ENCODE data around the gene RAD17. TPM values are rescaled to one million over a fixed set of nuclear protein-coding genes. Genes with fewer than 3 reads are reported as not detected.

RAD17 gene
- total and polyA plus RNA-seq, 2 of the 8 experiments (the other 6 are each of a cell fraction or from before 2014, with no cell fraction given): 12.9 to 28.1 TPM

DNA sequence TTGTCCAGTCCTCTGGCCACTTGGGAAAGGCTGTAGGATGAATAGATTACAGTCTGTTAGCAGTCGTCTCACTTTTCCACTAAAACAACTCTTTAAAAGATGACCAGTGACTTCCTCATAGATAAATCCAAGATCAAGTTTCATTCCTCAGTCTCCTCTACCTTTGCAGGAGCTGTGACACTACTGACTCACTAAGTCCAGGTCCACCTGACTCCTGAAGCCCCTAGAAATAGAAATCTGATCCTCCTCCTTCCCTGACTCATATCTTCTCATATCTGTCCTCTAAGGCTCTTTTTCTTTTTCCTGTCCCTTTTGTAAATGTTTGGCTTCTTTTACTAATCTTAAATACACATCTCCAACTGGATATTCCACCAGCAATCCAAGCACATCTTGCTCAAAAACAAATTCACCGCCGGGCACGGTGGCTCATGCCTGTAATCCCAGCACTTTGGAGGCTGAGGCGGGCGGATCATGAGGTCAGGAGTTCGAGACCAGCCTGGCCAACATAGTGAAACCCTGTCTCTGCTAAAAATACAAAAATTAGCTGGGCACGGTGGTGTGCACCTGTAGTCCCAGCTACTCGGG, 39.6 kb upstream of the RAD17 start:
- Histone ChIP-seq H4K20me1 (replicated peaks in 1 of 2; ENCODE audit: control insufficient read depth in 1 of 2, insufficient read depth in 2 of 2, low read length in 2 of 2) (no peaks in the 10 kb centered on the region), H3K79me1 (ENCODE audit: low read depth, low read length) (no peaks in the 10 kb centered on the region), H2AK5ac (ENCODE audit: low read depth, low read length) (no peak overlapping the region), H3K9ac (replicated peaks in 1 of 4; ENCODE audit: extremely low read depth in 1 of 4, low read depth in 3 of 4, low read length in 3 of 4) (no peak overlapping the region), H3K23ac (ENCODE audit: insufficient read length) (no peak overlapping the region), H4K91ac (replicated peaks; ENCODE audit: insufficient read length, low read length) (no peak overlapping the region), H3K18ac (ENCODE audit: extremely low read depth, low read length) (no peak overlapping the region), H3K14ac (ENCODE audit: insufficient read length) (no peak overlapping the region), H3K79me2 (ENCODE audit: control insufficient read depth in 1 of 2, insufficient read depth in 2 of 2, low read length in 2 of 2) (no peaks in the 10 kb centered on the region), H2AFZ (ENCODE audit: low read length) (no peak overlapping the region), H2BK12ac (ENCODE audit: low read depth, low read length) (no peak overlapping the region), H3K27me3 (replicated peaks in 1 of 4; ENCODE audit: control insufficient read depth in 3 of 4, extremely low read depth in 1 of 4, insufficient read depth in 3 of 4, low read length in 3 of 4) (no peaks in the 10 kb centered on the region), H4K8ac (ENCODE audit: extremely low read depth, insufficient read depth, low read length) (no peak overlapping the region), H3K4ac (replicated peaks; ENCODE audit: insufficient read length, low read depth, low read length) (no peak overlapping the region), H3K4me2 (ENCODE audit: insufficient read depth in 1 of 2, low read depth in 2 of 2, low read length in 2 of 2) (no peak overlapping the region), H2BK120ac (replicated peaks; ENCODE audit: low read depth, low read length) (no peak overlapping the region), H3K36me3 (ENCODE audit: control insufficient read depth in 2 of 4, insufficient read depth in 4 of 4, low read length in 3 of 4) (no peaks in the 10 kb centered on the region), H3K27ac (ENCODE audit: low read depth, low read length) (no peak overlapping the region), H3K23me2 (ENCODE audit: low read depth, low read length) (no peaks in the 10 kb centered on the region), H3K4me1 (replicated peaks in 1 of 4; ENCODE audit: control insufficient read depth in 3 of 4, insufficient read depth in 4 of 4, low read length in 3 of 4) (peaks cover 0 to 2% (median 0%) of the 10 kb centered on the region in 4 experiments; a peak in 3 of 7 replicates), H2BK5ac (ENCODE audit: low read depth, low read length) (no peak overlapping the region), H2BK20ac (ENCODE audit: low read length) (no peak overlapping the region), H4K5ac (ENCODE audit: insufficient read length, low read depth, low read length) (no peak overlapping the region), H2BK15ac (ENCODE audit: low read length) (no peak overlapping the region), H3K56ac (replicated peaks; ENCODE audit: insufficient read length, low read depth, low read length) (no peak overlapping the region), H3K9me3 (ENCODE audit: insufficient read depth in 2 of 2, low read depth in 1 of 2, low read length in 1 of 2) (no peaks in the 10 kb centered on the region), H3K4me3 (ENCODE audit: extremely low read depth in 1 of 4, insufficient read depth in 2 of 4, low read depth in 3 of 4, low read length in 4 of 4) (no peak overlapping the region)
- no peak for DNase-seq (ENCODE audit: low read depth in 1 of 2, low spot score in 2 of 2)
- no peak for FAIRE-seq
- 91% methylated on average over 9 of the region's 9 CpGs; no CpG with 5 or more reads in 1 of the 2 experiments for WGBS, 2 experiments (ENCODE audit: extremely low coverage in 1 of 2, insufficient coverage in 1 of 2, insufficient read length in 1 of 2, insufficient replicate concordance in 2 of 2, low coverage in 1 of 2, low lambda C conversion rate in 2 of 2, missing lambda C conversion rate in 1 of 2)
- CTCF ChIA-PET (ENCODE audit: partially characterized antibody): no interaction called here
- POLR2A ChIA-PET (ENCODE audit: partially characterized antibody): no interaction called here
- no peak for TF ChIP-seq JUND (IDR thresholded peaks at IDR 0.05; ENCODE audit: low read length)
- TF ChIP-seq, protein P1, sequence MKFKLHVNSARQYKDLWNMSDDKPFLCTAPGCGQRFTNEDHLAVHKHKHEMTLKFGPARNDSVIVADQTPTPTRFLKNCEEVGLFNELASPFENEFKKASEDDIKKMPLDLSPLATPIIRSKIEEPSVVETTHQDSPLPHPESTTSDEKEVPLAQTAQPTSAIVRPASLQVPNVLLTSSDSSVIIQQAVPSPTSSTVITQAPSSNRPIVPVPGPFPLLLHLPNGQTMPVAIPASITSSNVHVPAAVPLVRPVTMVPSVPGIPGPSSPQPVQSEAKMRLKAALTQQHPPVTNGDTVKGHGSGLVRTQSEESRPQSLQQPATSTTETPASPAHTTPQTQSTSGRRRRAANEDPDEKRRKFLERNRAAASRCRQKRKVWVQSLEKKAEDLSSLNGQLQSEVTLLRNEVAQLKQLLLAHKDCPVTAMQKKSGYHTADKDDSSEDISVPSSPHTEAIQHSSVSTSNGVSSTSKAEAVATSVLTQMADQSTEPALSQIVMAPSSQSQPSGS (IDR thresholded peaks at IDR 0.05; ENCODE audit: low read length): no peak
- no peak for TF ChIP-seq EP300 (IDR thresholded peaks at IDR 0.05; ENCODE audit: borderline replicate concordance in 1 of 2, low read depth in 2 of 2, low read length in 2 of 2)
- no peak for TF ChIP-seq TCF12 (IDR thresholded peaks at IDR 0.05; ENCODE audit: low read depth, low read length)
- no peak for TF ChIP-seq KDM1A (IDR thresholded peaks at IDR 0.05; ENCODE audit: borderline replicate concordance, low read length)
- TF ChIP-seq, protein P2, sequence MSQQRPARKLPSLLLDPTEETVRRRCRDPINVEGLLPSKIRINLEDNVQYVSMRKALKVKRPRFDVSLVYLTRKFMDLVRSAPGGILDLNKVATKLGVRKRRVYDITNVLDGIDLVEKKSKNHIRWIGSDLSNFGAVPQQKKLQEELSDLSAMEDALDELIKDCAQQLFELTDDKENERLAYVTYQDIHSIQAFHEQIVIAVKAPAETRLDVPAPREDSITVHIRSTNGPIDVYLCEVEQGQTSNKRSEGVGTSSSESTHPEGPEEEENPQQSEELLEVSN (IDR thresholded peaks at IDR 0.05): no peak
- no peak for TF ChIP-seq EZH2 (IDR thresholded peaks at IDR 0.05; ENCODE audit: low read depth, low read length, severe bottlenecking)
- no peak for TF ChIP-seq SIX5 (IDR thresholded peaks at IDR 0.05; ENCODE audit: low read depth, low read length)
- TF ChIP-seq MAFK (IDR thresholded peaks at IDR 0.05; ENCODE audit: low read depth, low read length): no peak
- no peak for TF ChIP-seq SAP30 (IDR thresholded peaks at IDR 0.05; ENCODE audit: insufficient read depth, insufficient replicate concordance, low read length)
- no peak for TF ChIP-seq TBP (IDR thresholded peaks at IDR 0.05; ENCODE audit: low read depth, low read length)
